KOPT-K1 (cell line): ENCODE results near the gene MBLAC1.

ENCODE experiments used
- H3K27ac ChIP-seq: fragments of 200-600 bp; sonication (generic); 2 replicates; pipeline ENCODE4 v1.5.1; 2016; ENCODE audit warnings: antibody characterized with exemption, mild to moderate bottlenecking, low read depth, low read length; ENCODE audit not compliant: poor library complexity, severe bottlenecking
- H3K36me3 ChIP-seq: fragments of 200-600 bp; sonication (generic); 2 replicates; pipeline ENCODE4 v1.5.1; 2017; ENCODE audit warnings: antibody characterized with exemption, mild to moderate bottlenecking, low read length, moderate library complexity; ENCODE audit not compliant: insufficient read depth
- H3K9me3 ChIP-seq: fragments of 200-600 bp; sonication (generic); 2 replicates; pipeline ENCODE4 v1.5.1; 2017; ENCODE audit warnings: antibody characterized with exemption, low read length, mild to moderate bottlenecking; ENCODE audit not compliant: insufficient read depth, poor library complexity, severe bottlenecking

The MBLAC1 gene

DNA sequence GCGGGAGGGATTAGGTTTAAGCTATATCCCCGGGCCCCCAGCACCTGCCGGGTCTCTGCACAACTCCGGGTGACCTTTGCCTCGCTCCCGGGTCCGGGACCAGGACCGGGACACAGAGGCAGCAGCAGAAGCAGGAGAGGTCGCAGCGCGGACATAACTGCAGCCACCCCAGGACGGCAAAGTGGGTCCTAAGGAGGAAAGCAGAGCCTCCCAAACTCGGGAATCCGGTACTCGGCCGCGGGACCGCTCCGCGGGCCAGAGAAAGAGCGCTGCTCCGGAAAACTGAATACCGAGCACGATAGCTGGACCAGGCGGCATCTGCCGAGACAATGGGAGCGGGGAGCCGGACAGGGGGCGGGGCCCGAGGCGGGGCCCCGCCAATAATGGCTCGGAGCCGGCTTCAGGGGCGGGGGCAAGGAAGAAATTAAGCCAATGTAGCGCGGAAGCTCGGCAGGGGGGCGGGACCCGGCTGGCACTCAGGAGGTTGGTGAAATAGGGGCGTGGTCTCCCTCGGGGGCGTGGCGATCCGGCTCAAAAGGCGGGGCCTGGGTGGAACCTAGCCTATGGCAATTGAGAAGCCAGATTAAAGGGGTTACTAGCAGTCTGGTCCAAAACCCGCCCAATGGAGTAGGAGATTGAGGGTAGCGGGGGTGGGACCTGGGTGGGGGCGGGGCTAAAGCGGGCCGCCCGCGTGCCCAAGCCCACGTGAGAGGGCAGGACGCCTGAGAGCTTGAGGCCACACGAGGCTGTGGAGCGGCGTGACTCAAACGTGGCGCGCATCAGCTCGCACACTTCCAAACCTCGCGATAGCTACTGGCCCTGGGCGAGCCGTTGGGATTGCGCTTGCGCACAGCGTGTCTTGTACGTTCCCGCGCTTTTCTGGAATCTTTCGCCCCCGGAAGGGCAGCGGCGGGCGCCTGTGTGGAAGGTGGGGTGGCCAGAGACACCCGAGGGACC, 50.6 kb downstream of the MBLAC1 start, which contains the start of the genes GPC2 and STAG3:
TSS of gene GPC2 (minus strand) at position 337 of the 957 bp plus-strand sequence. CDS start at position 155, 182 bp downstream.
TSS of gene STAG3 (plus strand) at position 874 of the 957 bp plus-strand sequence. CDS start 2,639 bp downstream, outside the sequence.
- H3K9me3 ChIP-seq = no peaks in the 10 kb centered on the region
- H3K36me3 ChIP-seq = peaks cover 25% of the 10 kb centered on the region; the same call in 1 of the 2 replicates
- H3K27ac ChIP-seq = peak within 1 kb of the TSS; percentile 71
